A549 treated with dexamethasone at 1 μM for 4 hours (cell line): ENCODE results near the gene SCYGR5. TPM values are rescaled to one million over a fixed set of nuclear protein-coding genes. Genes with fewer than 3 reads are reported as not detected.

Experiments used
- total RNA-seq: library from RNA; stranded (reverse); fragments of 200-300 nt; extraction: Qiagen RNA extraction; gene quantifications from 5 replicates; pipeline ENCODE4 v1.2.3, GENCODE V29; 2022

The SCYGR5 gene
- total RNA-seq: not detected in 5 replicates

GRCh38 chr2:227666631-227667170 lies at the start of gene SCYGR5:
Gene SCYGR5, plus strand, starts transcription at chr2:227666804. Its CDS starts 0 bp downstream, at chr2:227666804.

GRCh38 chr2:227617316-227618230 lies 49.0 kb upstream of the SCYGR5 start, which contains the start of gene SCYGR4:
Gene SCYGR4, plus strand, starts transcription at chr2:227617498. Its CDS starts 0 bp downstream, at chr2:227617498.

Other genes with a start within 250 kb of the SCYGR5 start
- gene AGFG1, start 194.6 kb upstream of the SCYGR5 start, total RNA-seq: 95.4 to 139 TPM (median 129 TPM) in 5 replicates
- gene SCYGR2, start 67.9 kb upstream of the SCYGR5 start, total RNA-seq: not detected in 5 replicates
- gene SCYGR3, start 52.0 kb upstream of the SCYGR5 start, total RNA-seq: not detected in 5 replicates
- gene SCYGR4, start 49.3 kb upstream of the SCYGR5 start, total RNA-seq: not detected in 5 replicates
- gene SLC19A3, start 51.2 kb downstream of the SCYGR5 start, total RNA-seq: 1.9 to 2.9 TPM (median 2.2 TPM) in 5 replicates
- not detected in 5 replicates for gene SCYGR6, start 58.0 kb downstream of the SCYGR5 start, total RNA-seq
- gene SCYGR7, start 61.5 kb downstream of the SCYGR5 start, total RNA-seq: not detected in 5 replicates
- not detected in 5 replicates for gene SCYGR8, start 79.1 kb downstream of the SCYGR5 start, total RNA-seq
- 3.0 to 6.9 TPM (median 3.9 TPM) in 5 replicates for gene CCL20, start 147.0 kb downstream of the SCYGR5 start, total RNA-seq
- 2.3 to 3.0 TPM (median 2.4 TPM) in 5 replicates for gene DAW1, start 204.8 kb downstream of the SCYGR5 start, total RNA-seq